ENCODE results near the gene GOLM1.
"Not testable (repeated sequence)": the region's sequence is repeated elsewhere in the genome, so short reads cannot be mapped to it uniquely, and the experiment has no call there.

GOLM1 gene

GRCh38 chr9:86098824-86099700, at the start of gene GOLM1:
GOLM1 (minus strand) TSS chr9:86099558; CDS start chr9:86079320, 20,238 bp downstream.
- DNase-seq = peak; percentile 71

DNA sequence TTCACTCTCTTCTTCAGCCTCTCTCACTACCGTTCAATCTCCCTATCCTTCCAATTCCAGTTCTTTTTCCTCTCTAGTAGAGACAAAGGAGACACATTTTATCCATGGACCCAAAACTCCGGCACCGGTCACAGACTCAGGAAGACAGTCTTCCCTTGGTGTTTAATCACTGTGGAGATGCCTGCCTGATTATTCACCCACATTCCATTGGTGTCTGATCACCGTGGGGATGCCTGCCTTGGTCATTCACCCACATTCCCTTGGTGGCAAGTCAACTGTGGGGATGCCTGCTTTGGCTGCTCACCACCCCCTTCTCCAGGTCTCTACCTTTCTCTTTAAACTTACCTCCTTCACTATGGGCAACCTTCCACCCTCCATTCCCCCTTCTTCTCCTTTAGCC, 47.3 kb upstream of the GOLM1 start:
- not testable (repeated sequence) for DNase-seq

GRCh38 chr9:86145960-86146359, 46.6 kb upstream of the GOLM1 start:
- not testable (repeated sequence) for DNase-seq

GRCh38 chr9:86142973-86143372, 43.6 kb upstream of the GOLM1 start:
- DNase-seq = no peak

- no peak for DNase-seq
These were observed 42.5 kb upstream of the GOLM1 start for GRCh38 chr9:86141843-86142242.

GRCh38 chr9:86135371-86135770, 36.0 kb upstream of the GOLM1 start:
- no peak for DNase-seq

DNA sequence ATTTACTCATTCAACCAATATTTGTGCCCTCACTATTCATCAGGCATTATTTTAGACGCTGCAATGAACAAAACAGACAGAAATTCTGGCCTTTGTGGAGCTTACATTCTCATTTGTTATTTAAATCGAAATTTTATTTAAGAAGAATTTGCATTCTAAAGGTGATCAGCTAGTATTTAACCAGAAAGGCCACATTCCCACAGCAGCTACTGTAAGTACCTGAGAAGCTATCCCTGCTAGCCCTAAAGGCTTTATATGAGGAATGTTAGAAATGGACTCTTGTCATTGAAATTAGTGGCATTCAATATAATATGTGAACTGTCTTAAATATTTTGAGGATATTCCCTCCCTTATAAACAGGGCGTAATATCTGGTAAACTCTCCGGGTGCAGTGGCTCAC, 35.0 kb upstream of the GOLM1 start:
- DNase-seq = no peak

DNA sequence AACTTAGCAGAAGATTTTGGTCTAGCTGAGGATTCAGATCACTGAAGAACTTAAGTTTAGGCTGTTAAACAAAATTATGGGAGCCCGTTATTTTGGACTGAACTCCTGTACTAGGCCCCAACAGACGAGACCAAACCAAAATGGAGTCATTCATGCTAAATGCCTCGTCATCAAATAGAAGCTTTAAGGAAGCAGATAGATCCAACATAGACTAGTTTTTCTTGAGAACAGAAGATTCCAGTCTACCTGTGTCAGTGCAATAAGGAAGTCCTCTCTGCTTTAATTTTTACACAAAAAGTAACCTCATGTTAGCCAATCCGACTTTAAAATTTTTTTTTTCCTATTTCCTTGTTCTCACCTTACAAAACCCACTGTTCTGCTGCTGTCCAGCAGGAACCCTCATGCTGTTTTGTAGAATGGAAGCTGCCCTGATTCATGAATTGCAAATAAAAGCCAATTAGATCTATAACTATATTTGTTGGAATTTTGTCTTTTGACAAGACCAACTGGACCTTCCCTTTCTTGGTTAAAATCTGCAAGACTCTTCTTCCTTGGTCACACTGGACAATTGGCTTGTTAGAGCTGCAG, 29.0 kb upstream of the GOLM1 start:
- DNase-seq = no peak

GRCh38 chr9:86126998-86127972, 27.9 kb upstream of the GOLM1 start:
- peak; percentile 67 for DNase-seq

DNA sequence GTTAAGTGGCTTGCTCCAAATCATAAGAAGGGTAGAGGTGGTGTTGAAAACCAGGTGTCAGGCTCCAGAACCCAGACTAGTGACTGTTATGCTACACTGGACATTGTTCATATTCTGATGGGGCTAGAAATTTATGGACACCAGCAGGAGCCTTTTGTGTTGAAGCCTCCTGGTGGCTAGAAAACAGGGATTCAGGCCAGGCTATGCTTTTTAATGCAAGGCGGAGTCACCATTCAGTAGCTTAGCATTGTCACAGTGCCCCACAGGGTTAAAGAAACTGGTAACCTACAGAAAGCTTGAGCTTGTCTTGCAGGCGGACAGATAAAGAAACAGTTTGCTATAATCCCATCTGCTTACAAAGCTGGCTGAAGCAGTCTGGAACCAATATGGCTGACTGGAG, 23.0 kb upstream of the GOLM1 start:
- DNase-seq = no peak

DNA sequence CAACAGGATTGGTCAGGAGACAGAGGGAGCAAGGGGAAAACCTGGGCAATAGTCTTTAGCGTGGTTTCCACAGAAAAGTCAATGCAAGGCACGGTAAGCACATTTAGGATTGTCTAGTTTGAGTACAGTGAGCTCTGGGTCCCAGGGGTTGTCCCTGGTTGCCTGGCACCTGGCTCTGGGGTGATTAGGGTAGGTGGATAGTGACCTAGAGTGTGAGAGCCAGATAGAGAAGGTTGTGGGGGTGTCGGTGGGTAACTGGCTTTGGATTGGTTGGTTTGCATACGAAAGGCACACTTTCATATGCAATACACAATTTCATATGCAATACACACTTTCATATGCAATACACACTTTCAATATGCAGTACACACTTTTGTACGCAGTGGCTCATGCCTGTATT, 20.1 kb upstream of the GOLM1 start:
- DNase-seq = no peak

DNA sequence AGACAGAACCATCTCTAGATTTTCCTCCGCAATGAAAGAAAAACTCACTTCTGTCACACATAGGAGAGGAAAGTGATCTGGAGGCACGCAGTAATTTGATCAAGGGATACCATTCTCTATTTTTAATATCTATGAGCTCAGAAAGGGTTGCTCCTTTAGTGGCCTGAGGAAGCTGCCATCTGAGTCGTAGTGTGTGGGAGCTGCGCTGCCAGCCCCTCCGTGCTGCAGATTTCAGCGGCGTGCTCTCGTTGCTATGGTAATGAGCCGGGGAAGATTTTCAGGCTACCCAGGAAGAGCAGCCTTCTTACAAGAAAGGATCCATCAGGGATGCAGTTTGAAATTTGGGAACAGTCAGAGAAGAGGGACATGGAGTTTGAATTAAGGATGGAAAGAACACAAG, 17.1 kb upstream of the GOLM1 start:
- DNase-seq = no peak

DNA sequence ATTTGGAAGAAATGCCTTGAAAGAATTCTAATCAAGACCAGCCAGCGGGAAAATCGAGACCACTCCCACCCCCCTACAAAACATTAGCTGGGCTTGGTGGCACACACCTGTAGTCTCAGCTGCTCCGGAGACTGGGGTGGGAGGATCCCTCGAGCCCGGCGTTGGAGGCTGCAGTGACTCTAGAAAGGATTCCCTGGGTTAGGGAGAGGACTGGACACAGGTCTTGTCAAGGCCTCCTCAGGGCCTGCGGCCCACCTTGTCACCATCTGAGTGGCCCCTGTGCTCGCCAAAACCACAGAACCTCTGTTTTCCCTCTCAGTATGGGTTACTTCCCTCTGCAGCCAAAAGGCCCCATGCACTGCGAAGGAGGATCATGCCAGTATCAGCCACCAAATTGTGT, 16.5 kb upstream of the GOLM1 start:
- DNase-seq = no peak

DNA sequence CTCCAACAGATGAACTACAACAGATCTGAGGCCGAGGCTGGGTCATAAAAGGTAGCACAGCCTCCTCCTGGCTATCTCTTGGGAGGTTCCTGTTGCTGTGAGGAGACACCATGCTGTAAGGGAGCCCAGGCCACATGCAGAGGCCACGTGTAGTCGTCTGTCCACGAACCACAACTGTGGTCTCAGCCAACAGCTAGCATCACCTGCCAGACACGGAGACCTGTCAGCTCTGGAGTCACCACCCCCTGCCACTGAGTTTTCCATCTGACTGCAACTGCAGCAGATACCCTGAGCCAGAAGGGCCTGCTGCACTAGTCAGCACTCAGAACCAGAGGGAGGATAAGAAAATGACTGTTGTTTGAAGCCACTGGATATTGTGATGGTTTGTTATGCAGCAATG, 12.7 kb upstream of the GOLM1 start:
- no peak for DNase-seq

DNA sequence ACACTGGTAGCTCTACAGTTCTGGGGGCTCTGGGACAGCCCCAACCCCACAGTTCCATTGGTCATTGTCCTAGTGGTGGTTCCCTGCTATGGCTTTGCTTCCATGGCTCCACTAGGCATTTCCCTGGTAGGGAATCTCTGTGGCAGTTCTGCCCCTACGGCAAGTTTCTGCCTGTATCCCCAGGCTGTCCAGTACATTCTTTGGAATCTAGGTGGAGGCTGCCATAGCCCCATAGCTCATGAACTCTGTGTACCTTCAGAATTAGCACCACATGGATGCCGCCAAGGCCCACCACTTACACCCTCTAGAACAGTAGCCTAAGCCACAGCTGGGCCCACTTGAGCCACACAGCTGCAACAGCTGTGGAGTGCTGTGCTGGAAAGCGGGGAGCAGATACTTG, 3.3 kb upstream of the GOLM1 start:
- no peak for DNase-seq

DNA sequence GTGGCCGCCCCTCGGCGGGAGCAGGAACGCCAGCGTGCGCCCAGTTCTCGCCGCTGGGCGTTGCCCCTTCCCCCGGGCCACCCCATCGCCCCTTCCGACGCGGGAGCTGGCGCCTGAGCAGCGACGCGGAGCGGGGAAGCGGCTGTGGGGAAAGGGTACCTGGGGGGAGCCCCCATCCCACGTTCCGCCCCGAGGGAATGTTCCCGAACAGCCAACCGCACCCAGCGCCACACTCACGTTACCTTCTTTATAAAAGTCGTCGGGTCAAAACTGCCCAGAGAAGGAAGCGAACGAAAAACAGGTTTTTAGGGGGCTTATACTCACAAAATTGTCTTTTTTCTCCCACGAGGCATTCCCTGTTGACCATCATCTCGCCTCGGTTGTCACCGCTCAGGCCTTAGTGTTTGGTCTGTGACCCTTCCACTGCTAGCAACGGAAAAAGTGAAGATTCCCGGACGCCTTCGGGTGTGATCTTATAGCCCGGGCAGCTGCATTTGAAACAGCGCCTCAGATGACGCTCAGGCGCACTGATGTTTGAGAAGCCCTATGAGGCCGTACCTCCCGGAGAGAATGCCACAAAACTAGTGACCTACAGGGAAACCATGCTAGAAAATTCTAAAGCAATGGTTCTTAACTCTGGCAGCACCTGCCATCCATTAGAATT, 475 bp upstream of the GOLM1 start:
- peak; percentile 77 for DNase-seq

- DNase-seq = no peak
These were observed 1.7 kb downstream of the GOLM1 start for GRCh38 chr9:86097510-86098224.

DNA sequence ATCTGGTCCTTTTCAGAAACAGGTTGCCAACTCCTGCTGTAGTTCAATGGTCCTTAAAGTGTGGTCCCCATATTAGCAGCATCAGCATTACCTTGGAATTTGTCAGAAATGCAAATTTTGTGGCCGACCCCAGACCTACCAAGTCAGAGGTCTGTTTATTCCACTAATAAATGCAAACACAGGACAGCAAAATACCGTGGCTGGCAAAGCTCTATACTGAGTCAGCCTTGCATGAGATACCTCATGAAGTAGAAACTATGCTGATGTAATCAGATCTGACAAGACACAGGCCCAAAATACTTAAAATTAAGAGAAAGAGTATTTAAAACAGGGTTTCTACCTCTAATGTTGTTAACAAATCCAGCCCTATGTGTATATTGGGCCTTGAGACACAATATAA, 3.0 kb downstream of the GOLM1 start:
- DNase-seq = no peak

DNA sequence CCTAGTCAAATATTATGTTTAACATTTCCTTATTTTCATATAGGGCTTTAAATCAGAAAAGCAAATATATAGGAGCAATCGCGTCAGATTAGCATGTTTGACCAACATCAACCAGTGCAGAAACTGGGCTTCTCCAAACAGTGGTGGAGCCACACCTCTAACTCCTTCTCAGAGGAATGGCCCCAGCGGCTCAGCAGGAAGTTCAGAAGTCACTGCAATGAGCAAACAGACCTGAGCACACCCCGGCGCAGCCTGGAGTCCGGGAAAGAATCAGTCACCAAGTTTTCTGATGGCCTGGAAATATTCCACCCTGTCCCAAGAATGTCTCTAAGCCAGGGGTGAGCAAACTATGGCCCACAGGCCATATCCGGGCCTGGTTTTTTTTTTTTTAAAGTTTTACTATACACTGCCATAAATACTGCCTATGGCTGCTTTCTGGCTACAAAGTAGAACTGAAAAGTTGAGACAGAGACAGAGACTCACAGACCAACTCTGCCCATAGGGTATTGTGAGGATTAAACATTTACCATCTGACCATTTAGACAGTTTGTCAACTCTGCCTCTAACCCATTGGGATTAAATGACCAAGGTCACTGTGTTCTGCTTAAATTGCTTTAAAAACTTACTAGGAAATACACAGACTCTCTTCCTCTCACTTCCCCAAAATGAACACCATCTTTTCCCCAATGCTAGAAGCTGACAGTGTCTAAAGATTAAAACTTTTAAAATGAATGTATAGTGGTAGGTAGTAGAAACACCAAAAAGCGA, 5.4 kb downstream of the GOLM1 start:
- no peak for DNase-seq

DNA sequence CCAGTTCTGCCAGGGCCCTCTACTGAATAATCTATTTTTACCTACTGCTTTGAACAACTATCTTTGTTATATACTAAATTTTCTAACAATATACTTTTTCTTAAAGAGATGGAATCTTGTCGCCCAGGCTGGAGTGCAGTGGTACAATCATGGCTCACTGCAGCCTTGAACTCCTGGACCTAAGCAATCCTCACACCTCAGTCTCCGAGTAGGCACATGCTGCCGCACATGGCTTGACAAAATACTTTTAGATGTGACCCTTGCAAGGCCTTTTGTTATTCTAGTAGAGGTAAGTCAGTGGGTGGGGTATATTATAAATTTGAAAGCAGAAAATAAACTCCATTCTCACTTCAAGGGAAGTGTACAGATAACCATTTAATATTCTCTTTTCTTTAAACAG, 7.9 kb downstream of the GOLM1 start:
- DNase-seq = no peak

DNA sequence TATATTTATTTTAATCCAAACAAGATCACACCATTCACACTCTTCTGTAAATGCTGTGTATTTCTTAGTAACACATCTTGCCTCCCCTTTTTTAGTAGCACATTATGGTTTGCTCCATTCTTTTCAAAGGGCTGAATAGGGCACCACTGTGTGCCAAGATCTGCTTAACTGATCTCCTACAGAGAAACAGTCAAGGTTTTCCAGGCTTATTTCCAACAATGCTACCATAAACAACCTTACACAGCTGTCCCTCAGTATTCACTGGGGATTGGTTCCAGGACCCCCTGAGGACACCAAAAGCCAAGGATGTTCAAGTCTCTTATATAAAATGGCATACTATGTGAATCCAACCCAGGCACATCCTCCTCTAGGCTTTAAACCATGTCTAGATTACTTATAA, 16.5 kb downstream of the GOLM1 start:
- DNase-seq = no peak

All from right forelimb (tissue), 1 donor.